ENCODE results near the gene SPEF2.
"Not testable (repeated sequence)": the region's sequence is repeated elsewhere in the genome, so short reads cannot be mapped to it uniquely, and the experiment has no call there.

Gene SPEF2

GRCh38 chr5:35826056-35826455 lies 208.4 kb downstream of the SPEF2 start:
- no peak for DNase-seq

- DNase-seq = no peak
Measured at GRCh38 chr5:35826554-35826953, 208.9 kb downstream of the SPEF2 start.

- DNase-seq = no peak
Measured at GRCh38 chr5:35828082-35828598, 210.5 kb downstream of the SPEF2 start.

GRCh38 chr5:35830587-35830986 lies 212.9 kb downstream of the SPEF2 start:
- DNase-seq = no peak

GRCh38 chr5:35832762-35833161 lies 215.1 kb downstream of the SPEF2 start:
- DNase-seq = no peak

- DNase-seq = no peak
Measured at GRCh38 chr5:35833224-35833623, 215.6 kb downstream of the SPEF2 start.

- DNase-seq = no peak
Measured at GRCh38 chr5:35835796-35836742, 218.4 kb downstream of the SPEF2 start.

GRCh38 chr5:35838370-35839042 lies 220.8 kb downstream of the SPEF2 start:
- DNase-seq = no peak

GRCh38 chr5:35842856-35843255 lies 225.2 kb downstream of the SPEF2 start:
- no peak for DNase-seq

- not testable (repeated sequence) for DNase-seq
Measured at GRCh38 chr5:35845508-35845907, 227.8 kb downstream of the SPEF2 start.

- DNase-seq = no peak
Measured at GRCh38 chr5:35847491-35847890, 229.8 kb downstream of the SPEF2 start.

GRCh38 chr5:35847961-35848360 lies 230.3 kb downstream of the SPEF2 start:
- DNase-seq = no peak

- no peak for DNase-seq
Measured at GRCh38 chr5:35849860-35850259, 232.2 kb downstream of the SPEF2 start.

- DNase-seq = no peak
Measured at GRCh38 chr5:35850967-35851680, 233.5 kb downstream of the SPEF2 start.

GRCh38 chr5:35852084-35852734 lies 234.5 kb downstream of the SPEF2 start:
- DNase-seq = no peak

- no peak for DNase-seq
Measured at GRCh38 chr5:35852773-35853172, 235.1 kb downstream of the SPEF2 start.

GRCh38 chr5:35853631-35854030 lies 236.0 kb downstream of the SPEF2 start:
- no peak for DNase-seq

GRCh38 chr5:35854248-35854647 lies 236.6 kb downstream of the SPEF2 start:
- no peak for DNase-seq

GRCh38 chr5:35855187-35855586 lies 237.5 kb downstream of the SPEF2 start:
- DNase-seq = no peak

GRCh38 chr5:35856186-35856764 lies 238.6 kb downstream of the SPEF2 start:
- DNase-seq = not testable (repeated sequence)

GRCh38 chr5:35856765-35857351 lies 239.2 kb downstream of the SPEF2 start, which contains the start of gene IL7R:
TSS of gene IL7R (plus strand) at chr5:35856891. CDS start at chr5:35856978, 87 bp downstream.
- DNase-seq = no peak
